ENCODE data around the gene HEXIM2.
"Not testable (repeated sequence)": the region's sequence is repeated elsewhere in the genome, so short reads cannot be mapped to it uniquely, and the experiment has no call there.

Gene HEXIM2

DNA sequence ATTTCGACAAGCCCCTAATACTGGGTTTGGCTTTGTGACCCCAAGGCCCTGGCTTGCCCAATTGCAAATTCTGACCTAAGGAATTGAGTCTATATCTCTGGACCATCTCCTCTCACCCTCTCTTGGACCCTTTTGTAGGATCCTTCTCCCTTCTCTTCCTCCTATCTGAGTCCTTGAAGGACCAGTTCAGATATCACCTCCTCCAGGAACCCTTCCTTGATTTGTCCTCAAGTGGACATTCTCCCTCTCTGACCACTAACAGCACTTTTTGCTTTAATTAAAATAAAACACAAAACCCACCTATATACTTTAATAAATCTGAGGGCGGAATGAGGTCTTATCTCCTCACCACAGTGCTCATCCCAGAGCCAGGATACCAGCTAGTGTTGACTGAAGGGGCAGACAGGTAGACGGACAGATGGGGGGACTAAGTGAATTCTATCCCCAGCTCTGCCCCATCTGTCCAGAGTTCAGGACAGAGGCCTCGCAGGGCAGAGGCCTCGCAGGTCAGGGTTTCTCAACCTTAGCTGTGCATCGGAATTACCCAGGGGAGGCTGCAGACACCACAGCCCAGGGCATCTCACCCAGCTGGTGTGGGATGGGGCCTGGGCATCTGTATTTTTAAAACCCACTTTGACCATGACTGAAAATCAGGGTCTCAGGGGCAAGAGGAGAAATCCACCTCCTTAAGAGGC, 38.5 kb upstream of the HEXIM2 start:
- no peak overlapping the region for H3K4me3 ChIP-seq (ENCODE audit: low read length)
- TF ChIP-seq, protein P1, sequence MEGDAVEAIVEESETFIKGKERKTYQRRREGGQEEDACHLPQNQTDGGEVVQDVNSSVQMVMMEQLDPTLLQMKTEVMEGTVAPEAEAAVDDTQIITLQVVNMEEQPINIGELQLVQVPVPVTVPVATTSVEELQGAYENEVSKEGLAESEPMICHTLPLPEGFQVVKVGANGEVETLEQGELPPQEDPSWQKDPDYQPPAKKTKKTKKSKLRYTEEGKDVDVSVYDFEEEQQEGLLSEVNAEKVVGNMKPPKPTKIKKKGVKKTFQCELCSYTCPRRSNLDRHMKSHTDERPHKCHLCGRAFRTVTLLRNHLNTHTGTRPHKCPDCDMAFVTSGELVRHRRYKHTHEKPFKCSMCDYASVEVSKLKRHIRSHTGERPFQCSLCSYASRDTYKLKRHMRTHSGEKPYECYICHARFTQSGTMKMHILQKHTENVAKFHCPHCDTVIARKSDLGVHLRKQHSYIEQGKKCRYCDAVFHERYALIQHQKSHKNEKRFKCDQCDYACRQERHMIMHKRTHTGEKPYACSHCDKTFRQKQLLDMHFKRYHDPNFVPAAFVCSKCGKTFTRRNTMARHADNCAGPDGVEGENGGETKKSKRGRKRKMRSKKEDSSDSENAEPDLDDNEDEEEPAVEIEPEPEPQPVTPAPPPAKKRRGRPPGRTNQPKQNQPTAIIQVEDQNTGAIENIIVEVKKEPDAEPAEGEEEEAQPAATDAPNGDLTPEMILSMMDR (IDR thresholded peaks at IDR 0.05; ENCODE audit: insufficient read depth, low read depth, low read length, missing control alignments): no peak
- DNase-seq (ENCODE audit: low read depth): no peak

DNA sequence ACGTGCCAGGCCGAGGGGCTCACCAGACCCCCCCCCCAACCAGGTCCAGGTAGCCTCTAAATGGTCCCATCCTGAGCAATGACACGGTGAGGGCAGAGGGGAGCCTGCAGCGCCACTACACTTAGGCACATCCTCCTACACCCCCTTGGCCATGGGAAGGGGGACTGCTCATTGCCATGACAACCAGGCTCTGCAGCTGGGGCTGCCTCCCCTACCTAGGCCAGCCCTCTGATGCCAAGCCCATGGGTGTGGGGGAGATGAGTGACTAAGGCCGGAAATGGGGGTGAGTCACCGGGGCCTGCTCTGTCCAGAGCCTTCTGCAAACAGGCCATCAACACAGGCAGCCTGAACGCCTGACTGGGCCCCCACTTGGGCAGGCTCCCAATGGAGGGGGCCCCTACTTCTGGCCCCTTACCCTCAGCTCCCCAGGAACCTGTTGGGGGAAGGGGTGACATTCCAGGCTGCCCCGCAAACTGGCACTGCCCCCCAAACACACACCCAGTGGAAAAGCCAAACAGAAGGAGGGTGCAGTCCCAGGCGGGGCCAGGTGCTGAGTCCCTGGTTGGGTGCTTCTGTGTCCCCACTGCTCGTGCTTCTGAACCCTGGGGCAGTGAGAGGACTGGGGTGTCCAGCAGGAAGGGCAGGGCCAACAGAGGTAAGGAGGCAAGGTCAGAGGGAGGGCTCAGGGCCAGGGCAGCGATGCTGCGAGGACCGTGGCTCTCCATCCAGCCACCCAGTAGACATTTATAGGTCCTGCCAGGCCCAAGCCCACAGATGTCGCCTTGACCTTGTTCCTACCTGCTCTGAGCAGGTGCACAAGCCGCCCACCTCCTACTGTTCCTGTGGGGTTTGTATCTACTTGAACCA, 37.5 kb upstream of the HEXIM2 start:
- TF ChIP-seq, protein P1 (IDR thresholded peaks at IDR 0.05; ENCODE audit: insufficient read depth, low read depth, low read length, missing control alignments): no peak
- peak; percentile 87 for DNase-seq (ENCODE audit: low read depth)
- H3K4me3 ChIP-seq (ENCODE audit: low read length): no peak overlapping the region

DNA sequence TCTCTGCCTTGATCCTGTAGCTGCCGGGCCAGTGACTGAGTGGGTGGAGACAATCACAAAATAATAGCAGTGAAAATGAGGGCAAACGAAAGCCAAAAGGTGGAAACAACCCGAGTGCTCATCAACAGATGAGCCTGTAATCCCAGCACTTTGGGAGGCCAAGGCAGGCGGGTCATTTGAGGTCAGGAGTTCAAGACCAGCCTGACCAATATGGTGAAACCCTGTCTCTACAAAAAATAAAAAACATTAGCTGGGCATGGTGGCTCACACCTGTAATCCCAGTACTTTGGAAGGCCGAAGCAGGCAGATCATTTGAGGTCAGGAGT, 36.9 kb upstream of the HEXIM2 start:
- H3K4me3 ChIP-seq (ENCODE audit: low read length); DNase-seq (ENCODE audit: low read depth): not testable (repeated sequence)

DNA sequence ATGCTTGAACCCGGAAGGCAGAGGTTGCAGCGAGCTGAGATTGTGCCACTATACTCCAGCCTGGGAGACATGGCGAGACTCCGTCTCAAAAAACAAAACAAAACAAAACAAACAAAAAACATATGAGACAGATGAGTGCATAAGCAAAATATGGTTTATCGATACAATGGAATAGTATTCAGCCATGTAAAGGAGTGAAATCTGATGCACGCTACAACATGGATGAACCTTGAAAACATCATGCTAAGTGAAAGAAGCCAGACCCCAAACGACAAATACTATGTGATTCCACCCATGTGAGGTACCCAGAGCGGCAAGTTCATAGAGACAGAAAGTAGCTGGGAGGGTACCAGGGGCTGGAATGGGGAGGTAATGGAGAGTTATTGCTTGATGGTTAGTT, 36.2 kb upstream of the HEXIM2 start:
- TF ChIP-seq, protein P1 (IDR thresholded peaks at IDR 0.05; ENCODE audit: insufficient read depth, low read depth, low read length, missing control alignments): no peak
- H3K4me3 ChIP-seq (ENCODE audit: low read length): no peak overlapping the region
- no peak for DNase-seq (ENCODE audit: low read depth)

DNA sequence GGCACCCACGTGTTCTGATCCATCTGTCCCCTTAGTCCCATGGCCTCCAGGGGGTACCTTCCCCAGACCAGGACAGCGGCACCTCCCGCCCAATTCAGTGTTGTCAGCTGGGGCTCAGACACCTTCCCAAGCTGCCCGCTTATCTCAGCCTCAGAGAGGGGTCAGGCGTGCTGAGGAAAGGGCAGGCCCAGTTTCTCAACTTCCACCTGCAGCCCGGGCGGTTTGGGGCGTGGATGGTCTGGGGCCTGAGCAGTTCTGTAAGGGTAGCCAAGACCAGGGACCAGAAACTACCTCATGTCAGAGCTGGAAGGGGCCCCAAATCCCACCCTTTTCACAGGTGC, 34.5 kb upstream of the HEXIM2 start:
- no peak for DNase-seq (ENCODE audit: low read depth)
- TF ChIP-seq, protein P1 (IDR thresholded peaks at IDR 0.05; ENCODE audit: insufficient read depth, low read depth, low read length, missing control alignments): no peak
- no peak overlapping the region for H3K4me3 ChIP-seq (ENCODE audit: low read length)

DNA sequence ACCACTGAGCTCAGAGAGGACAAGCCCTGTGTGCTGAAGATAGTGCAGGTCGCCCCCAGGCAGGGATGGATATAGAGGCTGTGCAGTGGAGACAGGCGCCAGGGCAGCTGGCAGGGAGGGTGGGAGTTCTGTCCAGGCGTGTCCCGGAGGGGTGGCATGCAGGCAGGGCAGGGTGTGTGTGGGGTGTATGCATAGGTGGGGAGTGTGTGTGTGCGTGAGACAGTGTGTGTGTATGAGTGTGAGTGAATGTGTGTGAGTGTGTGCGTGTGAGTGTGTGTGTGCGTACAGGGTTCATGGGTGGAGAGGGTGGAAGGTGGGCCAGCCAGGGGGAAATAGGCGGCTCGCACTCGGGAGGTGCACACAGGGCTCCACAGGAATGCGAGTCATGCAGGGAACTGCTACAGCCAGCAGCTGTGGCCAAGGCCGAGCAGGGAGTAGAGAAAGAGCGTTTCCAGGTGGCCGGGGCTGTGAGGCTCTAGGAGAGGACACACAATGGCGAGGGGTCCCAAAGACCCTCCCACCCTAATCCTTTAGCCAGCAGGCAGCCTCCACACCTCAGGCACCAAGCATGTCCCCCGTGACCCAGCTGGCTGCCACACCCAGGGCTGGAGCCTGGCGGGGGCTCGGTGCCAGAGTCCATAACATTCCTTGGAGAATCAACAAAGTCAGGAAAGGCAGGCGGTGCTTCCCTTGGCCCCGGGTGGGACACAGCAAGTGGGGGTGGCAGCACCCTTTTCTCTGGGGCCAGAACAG, 34.0 kb upstream of the HEXIM2 start:
- H3K4me3 ChIP-seq (ENCODE audit: low read length): no peak overlapping the region
- TF ChIP-seq, protein P1 (IDR thresholded peaks at IDR 0.05; ENCODE audit: insufficient read depth, low read depth, low read length, missing control alignments): no peak
- DNase-seq (ENCODE audit: low read depth): peak; percentile 62

DNA sequence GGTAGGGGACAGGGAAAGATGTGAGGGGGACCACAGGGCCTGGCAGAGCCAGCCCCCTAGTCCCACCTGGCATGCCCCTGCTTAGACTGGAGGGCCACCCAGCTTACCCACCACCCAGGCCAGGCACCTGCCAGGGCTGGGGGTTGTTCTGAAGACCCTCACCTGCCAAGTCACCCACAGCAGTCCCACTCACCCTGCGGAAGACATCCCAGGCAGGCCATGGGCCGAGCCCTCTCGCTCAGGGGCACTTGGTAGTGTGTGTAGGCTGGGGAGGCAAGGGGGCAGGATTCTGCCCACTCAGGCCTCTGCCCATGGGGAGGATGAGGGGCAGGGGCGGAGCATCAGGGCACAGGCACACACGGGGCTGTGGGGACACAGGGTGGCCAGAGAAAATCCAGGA, 33.3 kb upstream of the HEXIM2 start:
- TF ChIP-seq, protein P1 (IDR thresholded peaks at IDR 0.05; ENCODE audit: insufficient read depth, low read depth, low read length, missing control alignments): no peak
- no peak overlapping the region for H3K4me3 ChIP-seq (ENCODE audit: low read length)
- no peak for DNase-seq (ENCODE audit: low read depth)

Measured in epithelial cell of esophagus (primary cell).